SH-SY5Y (cell line): Measurements from ENCODE around the gene BLNK.

Experiments used
- GATA2 ChIP-seq: IDR thresholded peaks from 2 replicates; pipeline ENCODE4 v1.6.1; 2011; ENCODE audit warnings: mild to moderate bottlenecking, low read depth, low read length
- GATA3 ChIP-seq: IDR thresholded peaks from 2 replicates; pipeline ENCODE4 v1.6.1; 2011; ENCODE audit warnings: low read depth, mild to moderate bottlenecking, low read length, moderate library complexity

The BLNK gene

GRCh38 chr10:96261132-96261531 lies 10.2 kb downstream of the BLNK start:
- TF ChIP-seq GATA3 (no peak), GATA2 (no peak)

GRCh38 chr10:96260014-96260413 lies 11.4 kb downstream of the BLNK start:
- TF ChIP-seq GATA3 = no peak
- TF ChIP-seq GATA2 = no peak

GRCh38 chr10:96259150-96259549 lies 12.2 kb downstream of the BLNK start:
- TF ChIP-seq GATA2 (no peak), GATA3 (no peak)

GRCh38 chr10:96257944-96258343 lies 13.4 kb downstream of the BLNK start:
- TF ChIP-seq GATA3 (no peak), GATA2 (no peak)

GRCh38 chr10:96255549-96256333 lies 15.6 kb downstream of the BLNK start:
- TF ChIP-seq GATA3 = no peak
- TF ChIP-seq GATA2 = no peak

- TF ChIP-seq GATA3 (no peak), GATA2 (no peak)
Measured at GRCh38 chr10:96254976-96255375, 16.4 kb downstream of the BLNK start.

GRCh38 chr10:96252730-96253129 lies 18.6 kb downstream of the BLNK start:
- TF ChIP-seq GATA2 (no peak), GATA3 (no peak)

GRCh38 chr10:96250349-96250748 lies 21.0 kb downstream of the BLNK start:
- TF ChIP-seq GATA3 (no peak), GATA2 (no peak)

GRCh38 chr10:96249264-96249663 lies 22.1 kb downstream of the BLNK start:
- TF ChIP-seq GATA3 (no peak), GATA2 (no peak)

- TF ChIP-seq GATA3 (no peak), GATA2 (no peak)
Measured at GRCh38 chr10:96244354-96244753, 27.0 kb downstream of the BLNK start.

GRCh38 chr10:96243296-96243695 lies 28.1 kb downstream of the BLNK start:
- no peak for TF ChIP-seq GATA3
- no peak for TF ChIP-seq GATA2

GRCh38 chr10:96242822-96243221 lies 28.5 kb downstream of the BLNK start:
- no peak for TF ChIP-seq GATA3

- no peak for TF ChIP-seq GATA3
- no peak for TF ChIP-seq GATA2
Measured at GRCh38 chr10:96238646-96239623, 32.4 kb downstream of the BLNK start.

- TF ChIP-seq GATA3 = no peak
- no peak for TF ChIP-seq GATA2
Measured at GRCh38 chr10:96236876-96237275, 34.5 kb downstream of the BLNK start.

GRCh38 chr10:96236090-96236478 lies 35.3 kb downstream of the BLNK start:
- TF ChIP-seq GATA2 (no peak), GATA3 (no peak)
